Measurements from ENCODE around the gene SLC25A22.

DNA sequence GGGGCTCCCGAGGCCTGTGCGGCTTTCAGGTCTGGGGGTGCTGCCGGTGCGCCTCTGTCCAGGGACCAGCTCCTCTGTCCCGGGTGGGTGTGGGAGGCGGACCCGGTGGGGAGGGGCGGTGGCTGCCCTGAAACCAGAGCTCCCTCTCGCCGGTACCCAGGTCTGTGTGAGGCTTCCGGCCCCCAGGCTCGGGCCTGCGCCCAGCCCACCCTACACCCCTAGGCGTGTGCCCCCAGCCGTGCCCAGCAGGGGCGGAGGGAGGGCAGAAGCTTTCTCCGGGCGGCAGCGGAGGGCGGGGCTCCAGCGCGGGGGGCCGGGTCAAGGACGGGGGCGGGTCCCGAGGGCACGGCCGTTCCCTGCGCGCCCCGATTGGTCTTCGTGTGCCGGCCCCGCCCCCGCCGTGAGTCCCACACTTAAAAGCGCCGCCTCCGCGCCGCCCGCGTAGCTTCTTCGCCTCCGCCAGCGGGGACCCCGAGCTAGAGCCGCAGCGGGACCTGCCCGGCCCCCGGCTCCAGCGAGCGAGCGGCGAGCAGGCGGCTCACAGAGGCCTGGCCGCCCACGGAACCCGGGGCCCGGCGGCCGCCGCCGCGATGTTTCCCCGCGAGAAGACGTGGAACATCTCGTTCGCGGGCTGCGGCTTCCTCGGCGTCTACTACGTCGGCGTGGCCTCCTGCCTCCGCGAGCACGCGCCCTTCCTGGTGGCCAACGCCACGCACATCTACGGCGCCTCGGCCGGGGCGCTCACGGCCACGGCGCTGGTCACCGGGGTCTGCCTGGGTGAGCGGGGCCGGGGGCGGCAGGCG, 21.2 kb upstream of the SLC25A22 start:
- TF ChIP-seq, protein P1, sequence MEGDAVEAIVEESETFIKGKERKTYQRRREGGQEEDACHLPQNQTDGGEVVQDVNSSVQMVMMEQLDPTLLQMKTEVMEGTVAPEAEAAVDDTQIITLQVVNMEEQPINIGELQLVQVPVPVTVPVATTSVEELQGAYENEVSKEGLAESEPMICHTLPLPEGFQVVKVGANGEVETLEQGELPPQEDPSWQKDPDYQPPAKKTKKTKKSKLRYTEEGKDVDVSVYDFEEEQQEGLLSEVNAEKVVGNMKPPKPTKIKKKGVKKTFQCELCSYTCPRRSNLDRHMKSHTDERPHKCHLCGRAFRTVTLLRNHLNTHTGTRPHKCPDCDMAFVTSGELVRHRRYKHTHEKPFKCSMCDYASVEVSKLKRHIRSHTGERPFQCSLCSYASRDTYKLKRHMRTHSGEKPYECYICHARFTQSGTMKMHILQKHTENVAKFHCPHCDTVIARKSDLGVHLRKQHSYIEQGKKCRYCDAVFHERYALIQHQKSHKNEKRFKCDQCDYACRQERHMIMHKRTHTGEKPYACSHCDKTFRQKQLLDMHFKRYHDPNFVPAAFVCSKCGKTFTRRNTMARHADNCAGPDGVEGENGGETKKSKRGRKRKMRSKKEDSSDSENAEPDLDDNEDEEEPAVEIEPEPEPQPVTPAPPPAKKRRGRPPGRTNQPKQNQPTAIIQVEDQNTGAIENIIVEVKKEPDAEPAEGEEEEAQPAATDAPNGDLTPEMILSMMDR (conservative IDR thresholded peaks at IDR 0.05; ENCODE audit: low read length): no peak
- no peak for TF ChIP-seq EZH2phosphoT487 (IDR thresholded peaks at IDR 0.05; ENCODE audit: borderline replicate concordance)

Measured in Loucy (cell line).